HEK293T (cell line): ENCODE measurements around the gene FARP2.

ENCODE experiments used
- CTCF ChIA-PET: fragments of 350-600 bp; formaldehyde crosslinking; extraction: SDS; loops from one replicate; lab custom pipeline; 2021; ENCODE audit warnings: antibody characterized with exemption, inconsistent platforms; lab: Yijun Ruan, JAX
- POLR2A ChIA-PET: fragments of 350-600 bp; formaldehyde crosslinking; extraction: SDS; loops from one replicate; lab custom pipeline; 2020; ENCODE audit warnings: antibody characterized with exemption, inconsistent platforms; lab: Yijun Ruan, JAX
- DNase-seq: peaks from one replicate; pipeline ENCODE4 v3.0.0; 2012; ENCODE audit warnings: mixed read lengths; ENCODE audit errors: extremely low spot score
- ARNT ChIP-seq: fragments of 450-650 bp; IDR thresholded peaks from 2 replicates; pipeline ENCODE4 v1.6.1; 2017; ENCODE audit warnings: mild to moderate bottlenecking
- BHLHE40 ChIP-seq: fragments of 450-650 bp; IDR thresholded peaks from 2 replicates; pipeline ENCODE4 v1.6.1; 2016; ENCODE audit warnings: mild to moderate bottlenecking, moderate library complexity, borderline replicate concordance
- CTBP1 ChIP-seq: fragments of 450-650 bp; IDR thresholded peaks from 2 replicates; pipeline ENCODE4 v1.6.1; 2016; ENCODE audit warnings: borderline replicate concordance
- ELF4 ChIP-seq: fragments of 450-650 bp; IDR thresholded peaks from 2 replicates; pipeline ENCODE4 v1.6.1; 2017; ENCODE audit warnings: antibody characterized with exemption
- FOXA1 ChIP-seq: fragments of 450-650 bp; IDR thresholded peaks from 2 replicates; pipeline ENCODE4 v1.6.1; 2016; ENCODE audit warnings: mild to moderate bottlenecking
- FOXK2 ChIP-seq: fragments of 450-650 bp; IDR thresholded peaks from 2 replicates; pipeline ENCODE4 v1.6.1; 2016; ENCODE audit warnings: mild to moderate bottlenecking
- FOXM1 ChIP-seq: fragments of 450-650 bp; IDR thresholded peaks from 2 replicates; pipeline ENCODE4 v1.6.1; 2017; ENCODE audit warnings: mild to moderate bottlenecking, borderline replicate concordance
- HDGF ChIP-seq: fragments of 450-650 bp; IDR thresholded peaks from 2 replicates; pipeline ENCODE4 v1.6.1; 2017; ENCODE audit warnings: antibody characterized with exemption, borderline replicate concordance
- L3MBTL2 ChIP-seq: fragments of 450-650 bp; conservative IDR thresholded peaks from 2 replicates; pipeline ENCODE4 v1.6.1; 2016; ENCODE audit warnings: mild to moderate bottlenecking
- LEF1 ChIP-seq: fragments of 450-650 bp; IDR thresholded peaks from 2 replicates; pipeline ENCODE4 v1.6.1; 2017; ENCODE audit warnings: mild to moderate bottlenecking, borderline replicate concordance
- NFRKB ChIP-seq: fragments of 450-650 bp; IDR thresholded peaks from 2 replicates; pipeline ENCODE4 v1.6.1; 2016; ENCODE audit warnings: mild to moderate bottlenecking, moderate library complexity
- SP1 ChIP-seq: fragments of 450-650 bp; IDR thresholded peaks from 2 replicates; pipeline ENCODE4 v1.6.1; 2017
- SUZ12 ChIP-seq: fragments of 450-650 bp; IDR thresholded peaks from 2 replicates; pipeline ENCODE4 v1.6.1; 2016; ENCODE audit warnings: mild to moderate bottlenecking
- TARDBP ChIP-seq: fragments of 450-650 bp; IDR thresholded peaks from 2 replicates; pipeline ENCODE4 v1.6.1; 2016
- ZNF384 ChIP-seq: fragments of 450-650 bp; IDR thresholded peaks from 2 replicates; pipeline ENCODE4 v1.6.1; 2016
- TF ChIP-seq, protein P1 (sequence below): fragments of 450-650 bp; IDR thresholded peaks from 2 replicates; pipeline ENCODE4 v1.6.1; 2016

Gene FARP2

DNA sequence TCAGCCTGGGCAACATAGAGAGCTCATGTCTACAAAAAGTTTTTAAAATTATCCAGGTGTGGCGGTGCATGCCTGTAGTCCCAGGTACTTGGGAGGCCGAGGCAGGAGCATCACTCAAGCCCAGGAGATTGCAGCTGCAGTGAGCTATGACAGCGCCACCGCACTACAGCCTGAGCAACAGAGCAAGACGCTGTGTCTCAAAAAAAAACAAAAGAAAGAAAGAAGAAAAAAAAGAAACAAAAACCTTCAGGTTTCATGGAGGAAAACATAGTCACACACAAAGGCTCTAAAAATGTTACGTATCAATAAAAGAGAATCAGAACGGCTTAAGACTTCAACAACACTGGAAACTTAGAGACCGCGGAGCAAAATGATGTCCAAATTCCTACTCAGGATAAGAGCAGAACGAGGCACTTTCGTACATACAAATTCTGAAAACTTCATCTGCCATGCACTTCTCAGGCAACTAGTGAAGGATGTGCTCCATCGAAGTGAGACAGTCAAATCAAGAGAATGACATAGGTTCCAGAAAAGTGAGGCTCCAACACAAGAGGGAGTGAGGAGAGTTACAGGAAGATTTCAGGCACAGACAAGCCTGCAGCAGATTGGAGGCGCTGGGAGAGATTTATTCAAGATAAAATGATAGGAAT lies 45.0 kb upstream of the FARP2 start:
- CTCF ChIA-PET, result no interaction called here
- no peak for DNase-seq
- POLR2A ChIA-PET, result no interaction called here
- TF ChIP-seq ELF4, result no peak
- TF ChIP-seq SUZ12, result no peak
- TF ChIP-seq ARNT, result no peak
- TF ChIP-seq NFRKB, result no peak
- TF ChIP-seq FOXM1, result no peak
- no peak for TF ChIP-seq TARDBP
- TF ChIP-seq, protein P1, sequence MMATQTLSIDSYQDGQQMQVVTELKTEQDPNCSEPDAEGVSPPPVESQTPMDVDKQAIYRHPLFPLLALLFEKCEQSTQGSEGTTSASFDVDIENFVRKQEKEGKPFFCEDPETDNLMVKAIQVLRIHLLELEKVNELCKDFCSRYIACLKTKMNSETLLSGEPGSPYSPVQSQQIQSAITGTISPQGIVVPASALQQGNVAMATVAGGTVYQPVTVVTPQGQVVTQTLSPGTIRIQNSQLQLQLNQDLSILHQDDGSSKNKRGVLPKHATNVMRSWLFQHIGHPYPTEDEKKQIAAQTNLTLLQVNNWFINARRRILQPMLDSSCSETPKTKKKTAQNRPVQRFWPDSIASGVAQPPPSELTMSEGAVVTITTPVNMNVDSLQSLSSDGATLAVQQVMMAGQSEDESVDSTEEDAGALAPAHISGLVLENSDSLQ, result no peak
- no peak for TF ChIP-seq HDGF
- TF ChIP-seq CTBP1, result no peak
- TF ChIP-seq BHLHE40, result no peak
- no peak for TF ChIP-seq LEF1
- no peak for TF ChIP-seq FOXK2
- TF ChIP-seq FOXA1, result no peak
- no peak for TF ChIP-seq ZNF384

DNA sequence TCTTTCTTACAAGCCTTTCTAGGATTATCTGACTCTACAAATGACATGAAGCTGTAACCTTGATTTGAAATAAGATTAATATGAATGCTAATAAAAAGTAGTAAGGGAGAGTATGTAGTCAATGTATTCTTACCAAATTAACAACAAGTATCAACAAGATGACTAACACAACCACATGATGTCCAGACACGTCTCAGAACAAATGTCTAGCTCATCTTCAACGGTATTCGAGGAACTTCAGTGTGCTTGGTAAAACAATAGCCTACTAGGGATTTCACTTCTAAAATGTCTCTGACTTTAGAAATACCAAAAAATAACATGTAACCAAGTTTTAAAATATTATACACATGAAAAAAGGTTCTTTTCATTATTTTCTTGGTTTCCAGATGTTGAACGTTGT lies 44.0 kb upstream of the FARP2 start:
- ChIA-PET POLR2A (no interaction called here), CTCF (no interaction called here)
- no peak for TF ChIP-seq FOXA1
- no peak for TF ChIP-seq BHLHE40
- TF ChIP-seq, protein P1, result no peak
- TF ChIP-seq ELF4, result no peak
- TF ChIP-seq NFRKB, result no peak
- no peak for DNase-seq

DNA sequence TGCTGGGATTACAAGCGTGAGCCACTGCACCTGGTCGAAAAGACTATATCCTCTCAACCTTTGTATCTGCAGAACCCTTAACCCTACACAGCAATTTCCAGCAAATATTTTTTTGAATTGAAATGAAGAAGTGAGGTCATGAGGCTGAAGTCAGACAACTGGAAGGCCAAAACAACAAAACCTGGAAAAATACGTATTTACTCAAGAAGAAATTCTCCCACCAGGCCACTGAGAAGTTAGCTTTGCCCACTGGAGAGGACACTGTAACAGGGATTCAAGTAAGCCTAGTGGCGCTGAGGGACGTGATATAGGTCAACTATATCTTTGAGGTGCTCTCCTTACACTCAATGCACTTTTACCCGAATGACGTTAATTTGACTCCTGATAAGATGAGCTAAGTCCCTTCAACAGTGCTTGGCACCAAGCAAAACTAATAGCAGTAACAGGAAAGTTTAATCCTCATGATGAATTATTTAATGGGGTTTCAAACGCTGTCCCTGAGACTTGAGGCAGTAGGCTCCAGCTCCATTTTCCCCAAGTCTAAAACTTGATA lies 42.5 kb upstream of the FARP2 start:
- ChIA-PET CTCF (no interaction called here), POLR2A (interaction anchor here (1.2 to 2.3 kb wide), 2 partner anchors 10 to 11 kb away, joined by 4 to 23 read pairs; no protein-coding TSS in a partner anchor)
- no peak for TF ChIP-seq TARDBP
- TF ChIP-seq FOXK2, result no peak
- TF ChIP-seq SP1, result no peak
- no peak for DNase-seq

DNA sequence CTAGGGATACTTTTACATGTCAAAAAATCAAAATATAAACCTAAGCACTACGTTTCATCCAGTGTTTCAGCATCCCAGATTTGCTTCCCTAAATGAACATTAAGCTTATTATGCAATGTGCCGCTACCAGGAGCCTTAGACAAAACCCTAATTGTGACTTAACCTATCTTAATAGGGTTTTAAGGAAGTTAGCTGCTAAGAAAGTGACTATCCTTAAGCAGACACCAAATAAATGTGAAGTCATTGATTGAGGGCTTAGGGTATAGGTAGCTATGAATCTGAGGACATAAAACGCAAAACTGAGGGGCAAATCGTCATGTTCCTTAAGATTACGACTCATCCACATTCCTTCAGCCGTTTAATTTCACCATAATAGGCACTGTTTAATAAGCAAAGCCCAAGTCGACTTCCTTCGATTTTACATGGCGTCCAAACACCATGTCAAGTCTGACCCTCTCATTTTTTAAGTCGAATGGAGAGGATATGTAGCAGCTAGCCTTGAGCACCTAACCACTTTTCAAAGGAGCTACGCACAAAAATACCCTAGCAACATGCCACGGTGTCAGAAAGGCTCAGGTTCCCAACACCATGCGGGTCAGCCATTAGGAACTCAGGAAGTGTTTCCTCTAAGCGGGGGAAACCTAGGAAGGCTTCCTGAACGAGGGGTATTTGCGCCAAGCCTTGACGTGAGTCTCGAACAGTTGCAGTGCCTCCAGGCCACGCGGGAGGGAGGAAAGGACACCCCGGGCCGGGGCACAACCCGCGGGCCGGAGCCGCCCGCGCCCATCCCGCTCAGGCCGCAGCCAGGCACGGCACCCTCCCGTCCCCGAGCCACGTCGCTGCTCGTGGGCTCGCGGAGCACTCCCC lies 41.6 kb upstream of the FARP2 start:
- TF ChIP-seq CTBP1, result no peak
- TF ChIP-seq BHLHE40, result no peak
- no peak for TF ChIP-seq ZNF384
- peak; percentile 26; the same call in 1 of the 2 replicates for TF ChIP-seq L3MBTL2
- no peak for TF ChIP-seq SP1
- TF ChIP-seq, protein P1, result no peak
- no peak; the same call in 1 of the 2 replicates for TF ChIP-seq LEF1
- no peak for TF ChIP-seq NFRKB
- TF ChIP-seq HDGF, result no peak
- DNase-seq, result no peak
- CTCF ChIA-PET, result interaction anchor here (0.6 kb wide), 1 partner anchor 51 kb away, joined by 3 read pairs; no protein-coding TSS in a partner anchor
- POLR2A ChIA-PET, result interaction anchor here (0.8 to 2.3 kb wide), 16 partner anchors 8 to 344 kb away, joined by 3 to 23 read pairs (median 4); no protein-coding TSS in a partner anchor

DNA sequence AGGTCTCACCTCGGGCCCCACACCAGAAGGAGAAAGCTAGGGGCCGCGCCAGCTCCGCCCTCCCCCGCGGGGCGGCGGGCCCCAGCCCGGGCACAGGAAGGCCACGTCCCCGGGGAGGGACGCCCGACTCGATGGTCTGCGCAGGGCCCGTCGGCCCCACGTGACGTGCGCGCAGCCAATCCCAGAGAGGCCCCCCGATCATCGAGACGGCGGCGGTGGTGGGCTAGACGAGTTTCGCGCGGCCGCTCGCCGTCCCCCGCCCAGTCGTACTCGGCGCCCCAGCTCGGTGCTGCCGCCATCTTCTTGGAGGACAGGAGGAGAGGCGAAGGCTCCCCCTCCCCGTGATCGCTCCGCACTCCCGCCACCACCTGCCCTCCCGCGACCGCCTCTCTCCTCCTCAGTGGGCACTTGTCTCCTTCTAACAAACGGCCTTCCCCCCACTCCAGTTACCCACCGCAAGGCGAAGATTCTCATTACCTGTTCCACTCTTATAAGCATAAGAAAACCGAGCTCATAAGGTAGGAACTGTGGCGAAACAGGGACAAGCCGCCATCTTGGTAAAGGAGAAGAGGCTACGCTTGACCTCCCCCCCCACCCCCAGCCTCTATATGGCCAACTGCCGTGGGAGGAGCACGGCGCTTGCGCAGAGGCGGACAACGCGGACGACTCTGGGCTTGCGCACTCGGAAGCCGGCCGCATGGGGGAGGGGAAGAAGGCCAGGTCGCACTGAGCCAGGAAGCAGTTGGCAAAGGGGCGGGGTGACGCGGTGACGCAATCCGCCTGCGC lies 40.8 kb upstream of the FARP2 start, which contains the start of gene HDLBP:
HDLBP (minus strand) TSS at position 580 of the 786 bp plus-strand sequence. CDS start 48,803 bp downstream, outside the sequence.
- DNase-seq, result peak; percentile 94
- POLR2A ChIA-PET, result interaction anchor here (0.8 to 2.3 kb wide), 17 partner anchors 9 to 343 kb away, joined by 3 to 23 read pairs (median 4); no protein-coding TSS in a partner anchor
- TF ChIP-seq LEF1, result no peak
- TF ChIP-seq SUZ12, result no peak
- TF ChIP-seq FOXK2, result no peak
- peak; percentile 44; the same call in 1 of the 2 replicates for TF ChIP-seq ELF4
- TF ChIP-seq TARDBP, result no peak
- no peak for TF ChIP-seq ARNT
- peak; percentile 62 for TF ChIP-seq L3MBTL2
- peak; percentile 87 for TF ChIP-seq NFRKB
- TF ChIP-seq BHLHE40, result no peak
- CTCF ChIA-PET, result interaction anchor here (0.6 kb wide), 1 partner anchor 50 kb away, joined by 3 read pairs; no protein-coding TSS in a partner anchor
